Measurements from ENCODE around the gene GRHL1. TPM values are rescaled to one million over a fixed set of nuclear protein-coding genes. Genes with fewer than 3 reads are reported as not detected.
A peak's percentile ranks its signal among the peaks of the same experiment; 100 is the strongest.

The GRHL1 gene
- total and polyA plus RNA-seq, 9 of the 15 experiments (the other 6 are each of a cell fraction or from before 2014, with no cell fraction given), result 1.7 to 6.1 (median 4.7) TPM

DNA sequence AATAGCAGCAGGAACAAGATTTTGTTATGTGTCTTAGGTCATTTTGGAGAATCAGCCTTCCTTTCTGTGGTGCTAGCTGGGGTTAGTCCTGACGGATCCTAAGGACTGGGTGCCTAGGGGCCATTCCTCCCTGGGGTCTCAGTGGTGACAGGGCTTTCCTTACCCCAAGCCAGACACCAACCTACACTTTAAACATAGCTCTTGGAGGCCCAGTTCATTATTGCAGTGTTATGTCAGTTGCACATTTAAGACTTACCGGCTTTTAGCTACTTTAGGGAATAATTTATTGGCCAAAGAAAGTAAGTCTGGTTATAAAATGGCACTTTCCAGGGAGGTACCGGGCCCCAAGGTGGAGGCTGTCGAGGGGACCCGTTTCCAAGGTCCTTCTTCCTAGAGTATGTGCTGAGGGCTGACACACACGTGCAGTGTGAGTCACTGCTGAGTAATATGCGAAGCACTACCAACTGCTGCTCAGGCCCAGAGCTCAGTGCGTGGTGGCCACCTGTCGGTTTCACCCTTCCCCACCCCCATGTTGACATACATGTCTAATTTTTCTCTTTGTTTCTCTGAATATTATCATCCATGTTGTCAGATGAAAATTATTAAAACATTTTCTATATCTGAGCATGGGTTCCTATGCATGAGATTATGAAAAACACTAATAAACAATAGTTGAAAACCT is 37.0 kb upstream of the GRHL1 start (continued):
- TF ChIP-seq PRDM10 (IDR thresholded peaks at IDR 0.05; ENCODE audit: partially characterized antibody) (no peak), NEUROD1 (IDR thresholded peaks at IDR 0.05; ENCODE audit: borderline replicate concordance, low read depth, low read length, partially characterized antibody) (peak; percentile 57), GMEB1 (CRISPR knock-in tag; IDR thresholded peaks at IDR 0.05) (no peak), SRSF7 (optimal IDR thresholded peaks at IDR 0.05; ENCODE audit: low read depth, low read length) (no peak), CBX5 (IDR thresholded peaks at IDR 0.05; ENCODE audit: borderline replicate concordance, low read depth) (0 out of 2 replicates have a peak, but pooled peaks have one; percentile 12), TEAD4 (IDR thresholded peaks at IDR 0.05; ENCODE audit: low read length) (peak; percentile 42; the same call in 1 of the 2 replicates), TEAD4 (CRISPR knock-in tag; IDR thresholded peaks at IDR 0.05; ENCODE audit: borderline replicate concordance) (no peak), RBM15 (IDR thresholded peaks at IDR 0.05; ENCODE audit: insufficient read depth, low read length) (no peak), TAF7 (tag; IDR thresholded peaks at IDR 0.05) (no peak), HLTF (IDR thresholded peaks at IDR 0.05) (no peak), FOXP4 (CRISPR knock-in tag; IDR thresholded peaks at IDR 0.05; ENCODE audit: borderline replicate concordance) (no peak), HDAC3 (IDR thresholded peaks at IDR 0.05; ENCODE audit: borderline replicate concordance, partially characterized antibody) (no peak), ARNT (IDR thresholded peaks at IDR 0.05) (no peak), NFXL1 (CRISPR knock-in tag; IDR thresholded peaks at IDR 0.05) (no peak), ZNF212 (CRISPR knock-in tag; IDR thresholded peaks at IDR 0.05) (no peak), PRMT5 (CRISPR knock-in tag; IDR thresholded peaks at IDR 0.05) (no peak), SIRT6 (IDR thresholded peaks at IDR 0.05; ENCODE audit: low read depth, low read length) (no peak), HMG20A (CRISPR knock-in tag; conservative IDR thresholded peaks at IDR 0.05) (no peak)
- TF ChIP-seq, protein P1, sequence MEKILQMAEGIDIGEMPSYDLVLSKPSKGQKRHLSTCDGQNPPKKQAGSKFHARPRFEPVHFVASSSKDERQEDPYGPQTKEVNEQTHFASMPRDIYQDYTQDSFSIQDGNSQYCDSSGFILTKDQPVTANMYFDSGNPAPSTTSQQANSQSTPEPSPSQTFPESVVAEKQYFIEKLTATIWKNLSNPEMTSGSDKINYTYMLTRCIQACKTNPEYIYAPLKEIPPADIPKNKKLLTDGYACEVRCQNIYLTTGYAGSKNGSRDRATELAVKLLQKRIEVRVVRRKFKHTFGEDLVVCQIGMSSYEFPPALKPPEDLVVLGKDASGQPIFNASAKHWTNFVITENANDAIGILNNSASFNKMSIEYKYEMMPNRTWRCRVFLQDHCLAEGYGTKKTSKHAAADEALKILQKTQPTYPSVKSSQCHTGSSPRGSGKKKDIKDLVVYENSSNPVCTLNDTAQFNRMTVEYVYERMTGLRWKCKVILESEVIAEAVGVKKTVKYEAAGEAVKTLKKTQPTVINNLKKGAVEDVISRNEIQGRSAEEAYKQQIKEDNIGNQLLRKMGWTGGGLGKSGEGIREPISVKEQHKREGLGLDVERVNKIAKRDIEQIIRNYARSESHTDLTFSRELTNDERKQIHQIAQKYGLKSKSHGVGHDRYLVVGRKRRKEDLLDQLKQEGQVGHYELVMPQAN (IDR thresholded peaks at IDR 0.05; ENCODE audit: borderline replicate concordance), result peak; percentile 35; the same call in 1 of the 2 replicates

All from K562 (cell line).